ENCODE measurements around the gene TMEM40. TPM values are rescaled to one million over a fixed set of nuclear protein-coding genes. Genes with fewer than 3 reads are reported as not detected.
"Not testable (repeated sequence)": the region's sequence is repeated elsewhere in the genome, so short reads cannot be mapped to it uniquely, and the experiment has no call there.

The TMEM40 gene
- total RNA-seq, 2 donors from 2014 or later = not detected

GRCh38 chr3:12782172-12782815, 23.2 kb upstream of the TMEM40 start:
- H3K27me3 ChIP-seq = no peaks in the 10 kb centered on the region
- no peak overlapping the region for H3K9ac ChIP-seq (ENCODE audit: low read depth in 2 of 2, low read length in 2 of 2)
- no peaks in the 10 kb centered on the region for H3K4me1 ChIP-seq
- H3K9me3 ChIP-seq = no peaks in the 10 kb centered on the region
- no peak overlapping the region for H3K4me3 ChIP-seq
- H3K36me3 ChIP-seq = no peaks in the 10 kb centered on the region
- DNase-seq = no peak
- intact Hi-C loops (cut with DNase I) = no loop called here
- no peak for TF ChIP-seq CTCF (IDR thresholded peaks at IDR 0.05)
- H3K27ac ChIP-seq = no peak overlapping the region

GRCh38 chr3:12780751-12781150, 21.7 kb upstream of the TMEM40 start:
- Histone ChIP-seq H3K4me1 (no peaks in the 10 kb centered on the region), H3K9me3 (no peaks in the 10 kb centered on the region), H3K36me3 (no peaks in the 10 kb centered on the region), H3K27ac (no peak overlapping the region), H3K27me3 (no peaks in the 10 kb centered on the region), H3K9ac (ENCODE audit: low read depth in 2 of 2, low read length in 2 of 2) (no peak overlapping the region), H3K4me3 (no peak overlapping the region)
- DNase-seq = no peak
- intact Hi-C loops (cut with DNase I) = no loop called here
- TF ChIP-seq CTCF (IDR thresholded peaks at IDR 0.05) = no peak

DNA sequence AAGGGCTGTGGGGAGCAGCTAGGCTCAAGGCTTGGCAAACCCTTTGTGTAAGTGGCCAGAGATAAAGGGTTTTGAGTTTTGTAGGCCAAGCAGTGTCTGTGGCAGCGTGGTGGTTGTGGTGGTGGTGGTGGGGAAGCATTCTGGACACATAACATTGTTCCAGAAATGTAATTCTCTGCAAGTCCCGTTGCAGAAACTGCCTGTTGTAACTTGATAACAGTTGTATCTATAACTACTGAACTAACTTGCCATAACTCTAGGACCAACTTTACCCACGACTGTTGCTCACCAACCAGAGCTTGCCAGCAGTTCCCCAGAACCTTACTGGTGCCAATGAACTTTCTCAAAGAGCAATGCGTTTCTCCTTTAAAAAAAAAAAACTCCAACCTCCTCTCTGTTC, 18.1 kb upstream of the TMEM40 start:
- Histone ChIP-seq H3K4me1 (no peaks in the 10 kb centered on the region), H3K9ac (ENCODE audit: low read depth in 2 of 2, low read length in 2 of 2) (no peak overlapping the region), H3K36me3 (no peaks in the 10 kb centered on the region), H3K27me3 (no peaks in the 10 kb centered on the region), H3K4me3 (no peak overlapping the region), H3K27ac (no peak overlapping the region), H3K9me3 (no peaks in the 10 kb centered on the region)
- TF ChIP-seq CTCF (IDR thresholded peaks at IDR 0.05) = no peak
- no peak for DNase-seq
- intact Hi-C loops (cut with DNase I) = no loop called here

DNA sequence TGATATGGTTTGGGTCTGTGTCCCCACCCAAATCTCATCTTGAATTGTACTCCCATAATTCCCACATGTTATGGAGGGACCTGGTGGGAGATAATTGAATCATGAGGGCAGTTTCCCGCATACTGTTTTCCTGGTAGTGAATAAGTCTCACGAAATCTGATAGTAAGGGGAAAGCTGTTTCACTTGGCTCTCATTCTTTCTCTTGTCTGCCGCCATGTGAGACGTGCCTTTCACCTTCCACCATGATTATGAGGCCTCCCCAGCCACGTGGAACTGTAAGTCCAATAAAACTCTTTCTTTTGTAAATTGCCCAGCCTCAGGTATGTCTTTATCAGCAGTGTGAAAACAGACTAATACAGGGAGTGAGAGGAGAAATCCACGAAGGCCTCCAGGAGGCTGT, 16.9 kb upstream of the TMEM40 start:
- H3K9ac ChIP-seq (ENCODE audit: low read depth in 2 of 2, low read length in 2 of 2); DNase-seq; H3K27me3 ChIP-seq; H3K9me3 ChIP-seq; H3K4me1 ChIP-seq; intact Hi-C loops (cut with DNase I); H3K27ac ChIP-seq; H3K4me3 ChIP-seq; H3K36me3 ChIP-seq: not testable (repeated sequence)

DNA sequence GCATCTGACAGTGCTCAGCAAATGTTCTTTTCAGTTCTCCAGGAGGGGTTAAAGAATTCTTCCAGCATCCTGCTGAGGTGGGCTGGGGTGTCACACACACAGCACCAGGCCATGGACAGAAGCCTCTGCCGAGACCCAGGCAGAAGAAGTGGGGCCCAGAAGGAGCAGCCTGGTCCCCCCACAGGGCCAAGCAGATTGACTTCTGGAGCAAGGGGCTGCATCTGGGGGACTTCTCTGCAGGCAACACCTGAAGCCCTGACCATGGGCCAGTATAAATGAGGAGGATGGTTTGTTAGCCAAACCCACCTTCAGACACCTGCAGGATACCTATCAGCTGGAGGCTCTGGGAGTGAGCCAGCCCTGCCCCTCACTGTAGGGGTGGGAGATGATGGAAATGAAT, 16.2 kb upstream of the TMEM40 start:
- Histone ChIP-seq H3K36me3 (no peaks in the 10 kb centered on the region), H3K27me3 (no peaks in the 10 kb centered on the region), H3K27ac (no peak overlapping the region), H3K9me3 (no peaks in the 10 kb centered on the region), H3K4me1 (no peaks in the 10 kb centered on the region), H3K4me3 (no peak overlapping the region), H3K9ac (ENCODE audit: low read depth in 2 of 2, low read length in 2 of 2) (no peak overlapping the region)
- DNase-seq = no peak
- no peak for TF ChIP-seq CTCF (IDR thresholded peaks at IDR 0.05)
- intact Hi-C loops (cut with DNase I) = no loop called here

- no peak overlapping the region for H3K4me3 ChIP-seq
- intact Hi-C loops (cut with DNase I) = no loop called here
Observed at GRCh38 chr3:12774619-12775018, 15.6 kb upstream of the TMEM40 start.

More at GRCh38 chr3:12774619-12775018, 15.6 kb upstream of the TMEM40 start:
- Histone ChIP-seq H3K36me3 (no peaks in the 10 kb centered on the region), H3K27ac (no peak overlapping the region), H3K27me3 (no peaks in the 10 kb centered on the region), H3K9ac (ENCODE audit: low read depth in 2 of 2, low read length in 2 of 2) (no peak overlapping the region), H3K9me3 (no peaks in the 10 kb centered on the region), H3K4me1 (no peaks in the 10 kb centered on the region)
- DNase-seq = no peak
- TF ChIP-seq CTCF (IDR thresholded peaks at IDR 0.05) = no peak
